Stimulated activated CD4-positive, alpha-beta T cell treated with anti-CD3 and anti-CD28 coated beads, Interleukin-12 subunit alpha, Interleukin-12 subunit beta, amount 100 ng/mL, for 4 hours (primary cell): ENCODE data around the gene SAMD5.
A peak's percentile ranks its signal among the peaks of the same experiment; 100 is the strongest.

Source experiments
- DNase-seq: peaks from one replicate; pipeline ENCODE4 v3.0.0-alpha.2; 2020

The SAMD5 gene

DNA sequence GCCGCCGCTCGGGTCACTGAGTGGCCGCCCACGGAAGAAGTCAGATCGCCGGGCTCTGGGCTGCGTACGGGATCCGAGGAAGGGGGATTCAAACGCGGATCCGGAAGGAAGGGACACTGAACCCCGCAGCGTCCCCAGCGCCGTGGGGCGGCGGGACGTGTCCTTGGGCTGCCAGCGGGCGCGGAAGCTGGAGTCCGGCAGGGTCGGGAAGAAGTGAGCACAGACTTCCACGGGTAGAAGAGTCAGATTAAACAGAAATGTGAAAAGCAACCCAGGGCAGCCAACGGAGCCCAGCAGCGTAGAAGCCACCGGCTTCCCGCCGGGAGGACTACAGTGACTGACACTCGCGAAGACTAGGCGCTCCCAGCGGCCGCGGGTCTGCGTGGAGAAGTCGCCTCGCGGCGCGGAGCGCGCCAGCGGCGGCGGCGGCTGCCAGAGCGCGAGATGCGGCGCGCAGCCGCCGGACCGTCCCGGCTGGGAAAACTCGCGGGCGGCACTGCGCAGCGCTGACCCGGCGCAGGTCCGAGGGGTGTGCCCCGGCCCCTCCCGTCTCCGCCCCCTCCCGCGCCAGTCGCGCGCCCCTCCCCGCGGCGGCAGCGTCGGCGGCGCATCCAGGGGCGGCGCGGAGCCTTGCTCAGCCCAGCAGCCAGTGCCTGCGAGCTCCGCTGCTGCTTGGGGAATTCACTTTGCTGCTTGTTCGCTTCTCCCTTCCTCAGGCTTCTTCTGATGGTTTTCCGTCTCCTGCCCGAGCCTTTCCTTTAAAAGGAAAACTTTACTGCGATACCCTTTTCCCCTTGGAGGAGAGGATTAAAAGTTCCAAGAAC, at the start of gene SAMD5:
TSS of gene SAMD5 (plus strand) at position 649 of the 824 bp plus-strand sequence. CDS start 239 bp downstream, outside the sequence.
- no peak for DNase-seq

DNA sequence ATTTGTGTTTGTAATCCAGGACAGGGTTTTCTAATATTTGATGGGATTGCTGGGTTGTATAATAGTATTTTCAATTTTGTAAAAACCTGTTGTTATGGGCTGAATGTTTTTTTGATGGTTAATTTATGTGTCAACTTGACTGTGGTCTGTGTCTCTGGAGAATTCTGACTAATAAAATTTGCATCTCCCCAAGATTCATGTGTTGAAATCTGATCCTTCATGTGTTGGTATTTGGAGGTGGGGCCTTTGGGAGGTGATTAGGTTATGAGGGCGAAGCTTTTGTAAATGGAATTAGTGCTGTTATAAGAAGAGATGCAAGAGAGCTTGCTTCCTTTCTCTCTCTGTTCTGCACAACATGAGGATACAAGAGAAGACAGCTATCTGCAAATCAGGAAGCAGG, 48.7 kb upstream of the SAMD5 start:
- DNase-seq: no peak

DNA sequence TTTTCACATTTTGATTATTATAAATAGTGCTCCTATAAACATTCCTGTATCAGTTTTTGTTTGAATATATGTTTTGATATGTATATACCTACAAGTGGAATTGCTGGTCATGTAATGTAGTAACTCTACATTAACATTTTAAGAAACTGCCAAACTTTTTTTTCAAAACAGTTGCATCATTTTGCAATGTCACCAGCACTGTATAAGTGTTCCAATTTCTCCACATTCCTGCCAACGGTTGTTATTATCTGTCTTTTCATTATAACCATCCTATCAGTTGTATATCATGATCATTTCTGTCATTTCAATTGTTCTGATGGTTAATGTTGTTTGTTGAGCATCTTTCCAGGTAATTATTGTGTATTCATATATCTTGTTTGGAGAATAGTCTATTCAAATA, 44.8 kb upstream of the SAMD5 start:
- no peak for DNase-seq

- no peak for DNase-seq
These were observed 41.1 kb upstream of the SAMD5 start for GRCh38 chr6:147467428-147467827.

DNA sequence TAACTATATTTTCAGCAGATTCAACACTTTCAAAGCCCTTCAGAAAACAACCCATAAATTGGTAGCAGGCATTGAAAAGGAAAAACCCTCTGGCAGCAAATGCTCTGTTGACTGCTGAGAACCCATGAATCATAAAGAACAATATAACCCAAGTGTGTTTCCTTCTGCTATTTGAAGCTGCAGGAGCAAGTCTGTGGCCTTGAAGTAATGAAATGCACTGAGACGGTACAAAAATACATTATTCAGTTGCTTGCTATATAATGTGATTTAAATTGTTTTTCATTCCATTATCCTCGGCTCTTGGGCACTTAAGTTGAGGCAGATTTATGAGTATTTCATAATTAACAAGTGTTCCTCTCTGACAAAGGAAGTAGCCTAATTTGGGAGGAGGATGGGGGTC, 40.6 kb upstream of the SAMD5 start:
- no peak for DNase-seq

- DNase-seq: no peak
These were observed 39.9 kb upstream of the SAMD5 start for GRCh38 chr6:147468634-147469033.

DNA sequence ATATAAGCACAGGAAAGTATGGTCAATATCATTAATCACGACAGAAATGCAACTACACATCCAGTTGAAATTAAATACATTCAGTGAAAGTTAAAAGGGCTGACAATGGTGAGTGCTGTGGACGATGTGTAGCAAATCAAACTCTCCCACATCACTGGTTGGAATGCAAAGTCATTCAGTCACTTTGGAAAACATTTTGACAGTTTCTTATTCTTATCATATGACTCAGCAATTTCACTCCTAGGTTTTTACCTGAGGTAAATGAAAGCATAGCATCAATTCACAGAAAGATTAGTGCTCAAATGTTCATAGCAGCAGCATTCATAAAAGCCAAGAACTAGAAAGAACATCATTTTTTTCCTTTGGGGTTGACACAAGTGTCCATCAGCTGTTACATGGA, 28.6 kb upstream of the SAMD5 start:
- DNase-seq: no peak

GRCh38 chr6:147486683-147487082, 21.8 kb upstream of the SAMD5 start:
- no peak for DNase-seq

GRCh38 chr6:147497472-147497871, 11.0 kb upstream of the SAMD5 start:
- DNase-seq: no peak

DNA sequence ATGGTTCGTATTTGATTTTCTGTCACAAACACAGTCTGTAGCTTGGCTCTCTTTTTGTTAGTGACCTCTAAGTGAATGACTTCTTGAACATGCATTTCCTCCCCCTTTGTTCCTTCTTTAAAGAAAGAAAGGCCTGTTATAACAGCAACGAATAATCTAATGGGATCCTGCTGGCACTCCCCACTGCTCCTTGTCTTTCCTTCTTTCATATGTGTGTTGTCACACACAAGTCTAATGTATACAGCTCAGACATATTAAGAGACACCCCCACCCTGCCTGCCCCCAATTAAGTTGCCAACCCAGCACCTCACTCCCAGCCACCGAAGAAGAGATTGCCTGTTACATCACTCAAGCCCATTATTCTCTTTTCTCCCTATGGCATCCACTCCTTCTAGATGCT, 4.9 kb upstream of the SAMD5 start:
- DNase-seq: no peak

DNA sequence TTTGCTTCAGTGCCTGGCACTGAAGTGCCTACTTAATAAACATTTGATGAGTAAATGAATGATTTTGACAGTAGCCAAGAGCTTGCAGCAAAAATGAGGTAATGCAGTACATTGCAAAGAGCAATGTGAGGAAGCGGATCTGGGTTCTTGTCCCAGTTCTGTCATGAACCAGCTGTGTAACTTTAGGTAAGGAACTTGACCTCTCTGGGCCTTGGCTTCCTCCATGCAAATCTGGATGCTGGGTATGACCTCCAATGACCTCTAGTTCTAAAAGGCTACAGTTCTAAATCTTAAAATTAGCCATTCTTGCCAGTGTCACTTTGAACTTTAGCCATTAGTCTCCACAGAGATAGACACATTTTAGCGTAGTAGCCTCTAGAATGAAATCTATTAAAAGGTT, 3.6 kb upstream of the SAMD5 start:
- no peak for DNase-seq

- DNase-seq: peak; percentile 37
These were observed 1.8 kb upstream of the SAMD5 start for GRCh38 chr6:147506704-147507114.

DNA sequence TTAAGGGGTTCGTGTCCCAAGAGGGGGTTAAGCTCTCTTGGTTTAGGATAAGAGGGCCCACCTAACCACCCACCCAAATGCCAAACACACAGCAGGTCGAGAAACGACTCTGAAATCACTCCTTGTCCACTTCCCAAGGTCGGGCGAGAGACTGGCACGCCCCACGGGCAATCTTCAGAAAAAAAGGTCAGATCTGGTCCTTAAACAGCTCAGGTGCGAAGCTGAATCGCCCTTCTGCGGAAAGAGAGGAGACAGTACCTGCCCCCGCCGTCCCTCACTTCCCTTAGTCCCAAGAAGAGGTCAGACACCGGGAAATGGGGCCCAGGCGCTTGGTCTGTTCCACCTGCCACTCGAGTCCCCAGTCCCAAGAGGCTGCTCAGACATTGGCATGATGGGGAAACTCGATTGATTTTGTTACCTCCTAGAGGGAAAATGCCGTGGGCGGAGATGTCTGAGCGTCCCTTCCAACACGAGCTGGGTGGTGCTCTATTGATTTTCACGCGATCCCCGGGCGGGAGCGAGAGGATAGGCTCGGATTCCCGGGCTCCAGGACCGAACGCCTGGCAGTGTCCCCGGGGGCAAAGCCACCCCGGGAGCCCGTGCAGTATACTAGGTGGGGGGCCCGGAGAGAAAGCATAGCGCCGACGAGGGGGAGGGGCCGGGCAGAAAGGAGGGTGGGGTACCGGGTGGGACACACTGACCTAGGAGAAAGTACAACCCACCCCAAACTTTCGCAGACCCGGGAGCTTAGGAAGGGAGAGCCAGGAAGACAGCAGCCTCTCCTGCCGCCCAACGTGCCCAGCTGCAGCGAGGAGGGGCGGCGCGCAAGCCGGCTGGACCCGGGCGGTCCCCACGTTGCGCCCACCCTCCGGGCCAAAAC, 1.1 kb upstream of the SAMD5 start:
- DNase-seq: no peak

DNA sequence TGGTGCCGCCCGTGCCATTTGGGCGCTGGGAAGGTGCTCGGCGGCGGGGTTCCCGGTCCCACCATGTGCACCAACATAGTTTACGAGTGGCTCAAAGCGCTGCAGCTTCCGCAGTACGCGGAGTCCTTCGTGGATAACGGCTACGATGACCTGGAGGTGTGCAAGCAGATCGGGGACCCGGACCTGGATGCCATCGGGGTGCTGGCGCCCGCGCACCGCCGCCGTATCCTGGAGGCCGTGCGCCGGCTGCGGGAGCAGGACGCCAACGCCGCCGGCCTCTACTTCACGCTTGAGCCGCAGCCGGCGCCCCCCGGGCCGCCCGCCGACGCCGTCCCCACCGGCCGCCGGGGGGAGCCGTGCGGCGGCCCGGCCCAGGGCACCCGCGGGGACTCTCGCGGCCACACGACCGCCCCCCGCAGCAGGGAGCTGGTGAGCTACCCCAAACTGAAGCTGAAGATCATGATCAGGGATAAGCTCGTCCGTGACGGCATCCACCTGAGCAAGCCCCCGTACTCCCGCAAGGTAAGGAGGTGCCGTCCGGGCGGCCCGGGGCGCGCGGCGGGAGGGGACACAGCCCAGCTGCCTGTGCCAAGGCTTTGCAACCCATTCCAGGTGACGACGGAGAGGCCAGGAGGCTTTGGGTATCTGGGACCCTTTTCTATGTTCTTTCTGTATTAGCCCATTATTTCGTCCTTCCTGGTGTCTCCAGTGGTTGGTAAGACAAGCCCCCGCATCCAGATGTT, 547 bp downstream of the SAMD5 start:
- no peak for DNase-seq

- no peak for DNase-seq
These were observed 1.4 kb downstream of the SAMD5 start for GRCh38 chr6:147509891-147510290.

- no peak for DNase-seq
These were observed 2.6 kb downstream of the SAMD5 start for GRCh38 chr6:147510929-147511590.

- no peak for DNase-seq
These were observed 6.3 kb downstream of the SAMD5 start for GRCh38 chr6:147514831-147515230.

- no peak for DNase-seq
These were observed 6.8 kb downstream of the SAMD5 start for GRCh38 chr6:147515327-147515726.

- DNase-seq: no peak
These were observed 14.1 kb downstream of the SAMD5 start for GRCh38 chr6:147522597-147522996.

DNA sequence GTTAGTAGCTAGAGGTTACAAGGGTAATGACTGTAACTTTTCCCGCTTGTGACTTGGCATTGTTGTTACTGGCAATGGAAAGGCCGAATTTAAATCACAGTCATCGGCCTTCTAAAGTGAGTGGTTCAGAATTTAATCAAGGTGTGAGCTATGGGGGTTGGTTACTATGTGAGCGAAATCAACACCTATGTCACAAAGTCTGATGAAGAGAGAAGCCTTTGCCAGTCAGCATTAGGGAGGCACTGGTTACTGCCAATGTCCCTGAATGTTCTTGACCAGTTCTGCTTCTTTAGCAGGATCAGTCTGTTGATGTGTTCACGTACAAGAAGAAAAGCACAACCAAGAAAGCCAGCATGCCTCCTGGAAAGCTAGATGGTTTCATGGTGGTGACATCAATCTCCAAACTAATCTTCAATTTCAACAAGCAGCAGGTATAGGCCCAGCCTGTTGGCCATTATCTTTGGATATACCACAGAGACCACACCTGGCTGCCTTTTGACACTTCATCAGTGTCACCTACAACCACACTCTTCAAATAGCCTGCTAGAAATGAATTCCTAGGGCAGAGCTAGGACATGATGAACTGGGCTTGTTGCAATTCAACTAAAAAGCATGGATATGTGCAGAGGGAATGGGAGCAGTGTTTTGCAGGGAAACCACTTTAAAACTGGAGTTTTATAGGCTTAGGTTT, 17.2 kb downstream of the SAMD5 start:
- DNase-seq: no peak

DNA sequence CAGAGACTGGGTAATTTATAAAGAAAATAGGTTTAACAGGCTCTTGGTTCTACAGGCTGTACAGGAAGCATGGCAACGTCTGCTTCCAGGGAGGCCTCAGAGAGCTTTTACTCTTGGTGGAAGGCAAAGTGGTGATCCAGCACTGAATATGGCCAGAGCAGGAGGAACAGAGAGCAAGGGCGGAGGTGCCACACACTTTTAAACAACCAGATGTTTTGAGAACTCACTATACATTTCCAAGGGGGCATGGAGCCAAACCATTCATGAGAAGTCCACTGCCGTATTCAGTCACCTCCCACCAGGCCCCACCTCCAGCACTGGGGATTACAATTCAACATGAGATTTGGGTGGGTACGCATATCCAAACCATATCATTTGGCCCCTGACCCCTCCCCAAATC, 18.7 kb downstream of the SAMD5 start:
- no peak for DNase-seq

DNA sequence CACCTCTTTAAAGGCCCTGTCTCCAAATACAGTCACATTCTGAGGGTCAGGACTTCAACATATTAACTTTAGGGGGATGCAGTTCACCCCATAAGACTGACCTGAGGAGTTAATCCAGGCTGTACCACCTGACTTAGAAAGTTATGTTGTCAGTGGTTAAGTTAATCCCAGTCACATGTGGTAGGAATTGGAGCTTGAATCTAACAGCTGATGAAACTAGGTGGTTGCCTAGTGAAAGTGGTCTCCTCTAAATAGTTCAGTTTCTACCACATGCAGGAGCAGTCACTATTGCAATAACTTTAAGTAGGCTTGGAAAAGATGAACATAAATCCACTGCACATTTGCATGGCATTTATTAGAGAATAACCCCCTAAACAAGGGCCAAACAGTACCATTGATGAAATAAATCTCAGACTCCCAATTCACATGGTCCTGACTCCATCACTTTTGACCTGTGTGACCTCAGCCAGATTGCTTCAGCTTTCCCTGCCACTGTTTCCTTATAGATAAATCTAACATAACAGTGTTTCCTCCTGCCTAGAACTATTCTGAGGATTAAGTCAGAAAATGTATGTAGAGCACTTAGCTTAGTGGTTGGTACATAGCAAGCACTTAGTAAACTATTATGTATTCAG, 20.1 kb downstream of the SAMD5 start:
- DNase-seq: no peak
